A673 (cell line): ENCODE results near the gene FAM184B.

ENCODE experiments used
- CTCF ChIP-seq: fragments of 300-800, 200-600 bp; sonication (generic); conservative IDR thresholded peaks from 2 replicates; pipeline ENCODE4 v1.5.1; 2017; ENCODE audit warnings: low read depth, mild to moderate bottlenecking, antibody characterized with exemption, low read length, moderate library complexity, mixed read lengths
- EZH2 ChIP-seq: fragments of 200-600 bp; sonication (generic); IDR thresholded peaks from 2 replicates; pipeline ENCODE4 v1.6.1; 2017; ENCODE audit warnings: borderline replicate concordance, low read depth, mild to moderate bottlenecking, mixed read lengths, antibody characterized with exemption, low read length; ENCODE audit not compliant: poor library complexity, severe bottlenecking

- TF ChIP-seq CTCF: no peak
- TF ChIP-seq EZH2: no peak
Measured at GRCh38 chr4:17680559-17681280, 100.7 kb downstream of the FAM184B start.
